GM12878 (cell line): ENCODE results near the gene EMSY. TPM values are rescaled to one million over a fixed set of nuclear protein-coding genes. Genes with fewer than 3 reads are reported as not detected.

Experiments
- ATAC-seq: fragments of 200-7000 bp; cut with Tn5 transposase; 3 replicates; pipeline ENCODE4 v1.9.1; 2020; ENCODE audit warnings: mild to moderate bottlenecking, moderate library complexity
- BruUV-seq: library from RNA; stranded (reverse); fragments of 400-500 nt; replicated peaks from 2 replicates; lab custom pipeline; 2021; lab: Mats Ljungman, UMichigan
- CTCF ChIA-PET: fragments of 300-600 bp; sonication (Branson Sonifier 250); formaldehyde crosslinking; extraction: SDS; loops from one replicate; lab custom pipeline; 2021; ENCODE audit warnings: inconsistent platforms; lab: Yijun Ruan, JAX
- POLR2A ChIA-PET: fragments of 350-600 bp; formaldehyde crosslinking; extraction: SDS; loops from one replicate; lab custom pipeline; 2021; ENCODE audit warnings: inconsistent platforms; lab: Charles Lee
- RAD21 ChIA-PET: fragments of 300-600 bp; sonication (Branson Sonifier 250); formaldehyde crosslinking; loops from one replicate; lab custom pipeline; 2023; ENCODE audit warnings: antibody characterized with exemption; ENCODE audit not compliant: unreplicated experiment; lab: Charles Lee
- SMC1A ChIA-PET: fragments of 300-600 bp; sonication (Branson Sonifier 250); formaldehyde crosslinking; loops from one replicate; lab custom pipeline; 2023; ENCODE audit not compliant: unreplicated experiment, uncharacterized antibody; lab: Charles Lee
- DNase-seq: peaks from one replicate; pipeline ENCODE4 v3.0.0-alpha.2; 2011; ENCODE audit warnings: low read depth, low spot score
- FAIRE-seq: peaks from 3 replicates; lab custom pipeline; 2011; peaks lifted over from hg19 to GRCh38; lab: Jason Lieb, UNC
- H2AFZ ChIP-seq: 2 replicates; pipeline ENCODE4 v1.6.0; 2011; ENCODE audit warnings: low read depth, low read length, control low read depth; ENCODE audit not compliant: control insufficient read depth
- H3K27ac ChIP-seq: 2 replicates; pipeline ENCODE4 v1.5.1; 2011; ENCODE audit warnings: control low read depth; ENCODE audit not compliant: control insufficient read depth, insufficient read depth
- H3K27me3 ChIP-seq, 2 experiments: replicated peaks in 1 of 2; 2 replicates each; pipeline versions ENCODE4 v1.6.0 to v1.6.1; 2011; ENCODE audit warnings: low read length in 1 of 2; ENCODE audit not compliant: control insufficient read depth in 2 of 2, insufficient read depth in 2 of 2
- H3K36me3 ChIP-seq, 2 experiments: 2 replicates each; pipeline ENCODE4 v1.5.1; 2011; ENCODE audit warnings: low read length in 1 of 2; ENCODE audit not compliant: control insufficient read depth in 2 of 2, insufficient read depth in 2 of 2
- H3K4me1 ChIP-seq: 2 replicates; pipeline ENCODE4 v1.6.1; 2011; ENCODE audit warnings: mild to moderate bottlenecking, low read length, moderate library complexity, mixed read lengths; ENCODE audit not compliant: control insufficient read depth, insufficient read depth
- H3K4me2 ChIP-seq: 2 replicates; pipeline ENCODE4 v1.6.0; 2011; ENCODE audit warnings: control low read depth; ENCODE audit not compliant: control insufficient read depth, insufficient read depth
- H3K4me3 ChIP-seq: fragments of 200-600 bp; sonication (generic); 2 replicates; pipeline ENCODE4 v1.5.1; 2016
- H3K79me2 ChIP-seq: 2 replicates; pipeline ENCODE4 v1.6.0; 2011; ENCODE audit warnings: low read length; ENCODE audit not compliant: control insufficient read depth, insufficient read depth
- H3K9ac ChIP-seq: 2 replicates; pipeline ENCODE4 v1.8.0; 2011; ENCODE audit warnings: low read length, control low read depth, mixed read lengths; ENCODE audit not compliant: control insufficient read depth, insufficient read depth
- H3K9me3 ChIP-seq: replicated peaks from 3 replicates; pipeline ENCODE4 v1.5.1; 2011; ENCODE audit warnings: mild to moderate bottlenecking, low read length; ENCODE audit not compliant: control insufficient read depth, insufficient read depth
- H4K20me1 ChIP-seq: 2 replicates; pipeline ENCODE4 v1.6.0; 2011; ENCODE audit not compliant: control insufficient read depth, insufficient read depth
- CTCF ChIP-seq, 3 experiments: IDR thresholded peaks in 2 of 3; conservative IDR thresholded peaks in 1 of 3; 2 replicates each; pipeline ENCODE4 v1.5.1; 2011; ENCODE audit warnings: low read depth in 3 of 3, low read length in 3 of 3, mild to moderate bottlenecking in 3 of 3, control low read depth in 2 of 3, moderate library complexity in 2 of 3, inconsistent platforms in 1 of 3, mixed read lengths in 1 of 3; ENCODE audit not compliant: control insufficient read depth in 2 of 3, insufficient read depth in 1 of 3; ENCODE audit errors: extremely low read depth in 1 of 3
- PAX5 ChIP-seq: IDR thresholded peaks from 2 replicates; pipeline ENCODE4 v1.6.1; 2011; ENCODE audit warnings: low read depth, low read length, borderline replicate concordance
- TARDBP ChIP-seq: IDR thresholded peaks from 2 replicates; pipeline ENCODE4 v1.6.1; 2016; ENCODE audit warnings: borderline replicate concordance
- ZNF687 ChIP-seq: fragments of 450-650 bp; IDR thresholded peaks from 2 replicates; pipeline ENCODE4 v1.6.1; 2017; ENCODE audit warnings: mild to moderate bottlenecking, moderate library complexity
- WGBS: methylation state at CpG from one replicate; pipeline ENCODE4 v1.1.6; 2016; ENCODE audit warnings: low lambda C conversion rate; ENCODE audit not compliant: insufficient replicate concordance, insufficient coverage; ENCODE audit errors: missing lambda C conversion rate; 5-methylcytosine and 5-hydroxymethylcytosine counted together
- in situ Hi-C: fragments of 300-500 bp; cut with MboI; formaldehyde crosslinking; loops from 9 replicates; pipeline ENCODE4 v1.14.3; 2018; ENCODE audit warnings: mixed read lengths
- intact Hi-C: fragments of 100-400 bp; cut with micrococcal nuclease; formaldehyde crosslinking; loops from one replicate; pipeline ENCODE4 v1.14.2; 2022; ENCODE audit not compliant: unreplicated experiment
- polyA plus RNA-seq, 11 experiments: library from polyadenylated mRNA; depleted of rRNA in 4 of 11; unstranded in 6 of 11; stranded (reverse) in 5 of 11; fragments of >200 nt; fragmentation: Nextera tagmentation in 4 of 11; fragmentation: Illumina TruSeq in 1 of 11; extraction: Ambion mirVana in 4 of 11; extraction: Trizol in 1 of 11; gene quantifications; 1 replicate in 1 of 11; 2 replicates in 10 of 11; pipeline versions ENCODE4 v1.2.1 to v1.2.3, GENCODE V29; 2011 to 2016; ENCODE audit warnings: inconsistent platforms in 2 of 11, missing spikeins in 2 of 11, low read depth in 1 of 11
- total RNA-seq, 4 experiments: library from RNA; depleted of rRNA in 3 of 4; stranded (reverse); fragments of >200 nt in 3 of 4; fragmentation: Illumina TruSeq in 1 of 4; extraction: Trizol in 1 of 4; gene quantifications; 2 replicates each; pipeline versions ENCODE4 v1.2.1 to v1.2.3, GENCODE V29; 2013 to 2021

EMSY gene
- total and polyA plus RNA-seq, 10 of the 15 experiments (the other 5 are each of a cell fraction or from before 2014, with no cell fraction given): 9.3 to 26.9 (median 13.0) TPM

GRCh38 chr11:76459299-76459698 is 14.5 kb downstream of the EMSY start:
- no TSS peak for BruUV-seq
- no peak overlapping the region for H3K4me2 ChIP-seq
- H3K27ac ChIP-seq: no peak overlapping the region
- ChIA-PET SMC1A (no interaction called here), RAD21 (no interaction called here), POLR2A (no interaction called here), CTCF (interaction anchor here (1.4 to 1.5 kb wide), 2 partner anchors 11 to 14 kb away, joined by 3 to 5 read pairs; no protein-coding TSS in a partner anchor)
- H3K27me3 ChIP-seq: no peaks in the 10 kb centered on the region
- ATAC-seq: no peak
- in situ Hi-C loops: no loop called here
- H3K4me1 ChIP-seq: no peaks in the 10 kb centered on the region
- 96% methylated on average over 4 of the region's 4 CpGs for WGBS
- no peak overlapping the region for H2AFZ ChIP-seq
- FAIRE-seq: no peak
- H3K36me3 ChIP-seq: peaks cover 0 to 9% of the 10 kb centered on the region in 2 experiments; a peak in 3 of 4 replicates
- TF ChIP-seq CTCF (IDR thresholded peaks at IDR 0.05 in 2 of 3, conservative IDR thresholded peaks at IDR 0.05 in 1 of 3; ENCODE audit: control insufficient read depth in 2 of 3, extremely low read depth in 1 of 3, insufficient read depth in 1 of 3, low read depth in 3 of 3, low read length in 3 of 3) (peak in 2 of 3 experiments; percentile 22 to 27; a peak in 1 of 6 replicates), TARDBP (no peak)
- TF ChIP-seq, all 136 proteins: peak for 1
- intact Hi-C loops: no loop called here
- no peaks in the 10 kb centered on the region for H3K9me3 ChIP-seq
- no peak overlapping the region for H3K9ac ChIP-seq
- no peak for DNase-seq
- no peak overlapping the region for H3K4me3 ChIP-seq
- H3K79me2 ChIP-seq: no peaks in the 10 kb centered on the region
- no peaks in the 10 kb centered on the region for H4K20me1 ChIP-seq

- H3K4me2 ChIP-seq: no peak overlapping the region
- no peaks in the 10 kb centered on the region for H3K4me1 ChIP-seq
- H4K20me1 ChIP-seq: no peaks in the 10 kb centered on the region
- RAD21 ChIA-PET: no interaction called here
- intact Hi-C loops: no loop called here
- ATAC-seq (no peak), DNase-seq (no peak), FAIRE-seq (no peak)
- no peaks in the 10 kb centered on the region for H3K27me3 ChIP-seq
- CTCF ChIA-PET: interaction anchor here (1.5 kb wide), 1 partner anchor 10 kb away, joined by 3 read pairs; no protein-coding TSS in a partner anchor
- BruUV-seq: no TSS peak
- H3K79me2 ChIP-seq: no peaks in the 10 kb centered on the region
- SMC1A ChIA-PET: no interaction called here
- H3K9ac ChIP-seq: no peak overlapping the region
- peaks cover 0 to 9% of the 10 kb centered on the region in 2 experiments; a peak in 3 of 4 replicates for H3K36me3 ChIP-seq
- H3K27ac ChIP-seq: no peak overlapping the region
- H3K4me3 ChIP-seq: no peak overlapping the region
- no peaks in the 10 kb centered on the region for H3K9me3 ChIP-seq
- POLR2A ChIA-PET: no interaction called here
- no peak for TF ChIP-seq ZNF687
- no peak for TF ChIP-seq PAX5
- TF ChIP-seq, all 136 proteins: peak for 0
- H2AFZ ChIP-seq: no peak overlapping the region
- 96% methylated on average over 3 of the region's 3 CpGs for WGBS
- in situ Hi-C loops: no loop called here
Observed at GRCh38 chr11:76459846-76460245, 15.0 kb downstream of the EMSY start.
